Cardiac muscle cell (in vitro differentiated cells and primary cell): ENCODE results near the gene COPZ2. TPM values are rescaled to one million over a fixed set of nuclear protein-coding genes. Genes with fewer than 3 reads are reported as not detected.
"Not testable (repeated sequence)": the region's sequence is repeated elsewhere in the genome, so short reads cannot be mapped to it uniquely, and the experiment has no call there.

Experiments used
- DNase-seq, 2 donors: peaks; one replicate each; pipeline versions ENCODE4 v3.0.0 to v3.0.0-alpha.2; 2010 to 2017; ENCODE audit warnings: low read depth in 1 of 2, low spot score in 1 of 2
- H3K27ac ChIP-seq: fragments of 200-600 bp; sonication (generic); 2 replicates; pipeline ENCODE4 v1.5.1; 2016
- H3K27me3 ChIP-seq: fragments of 200-600 bp; sonication (generic); 2 replicates; pipeline ENCODE4 v1.6.0; 2016; ENCODE audit warnings: control low read depth
- H3K36me3 ChIP-seq: fragments of 200-600 bp; sonication (generic); 2 replicates; pipeline ENCODE4 v1.5.1; 2016; ENCODE audit warnings: control low read depth
- H3K4me1 ChIP-seq: fragments of 200-600 bp; sonication (generic); 2 replicates; pipeline ENCODE4 v1.8.1; 2017; ENCODE audit warnings: low read depth, mild to moderate bottlenecking, mixed run types
- H3K4me3 ChIP-seq: fragments of 200-600 bp; sonication (generic); 2 replicates; pipeline ENCODE4 v1.5.1; 2016; ENCODE audit warnings: mild to moderate bottlenecking
- H3K9me3 ChIP-seq: fragments of 200-600 bp; sonication (generic); 2 replicates; pipeline ENCODE4 v1.5.1; 2017; ENCODE audit warnings: low read depth, mild to moderate bottlenecking, control low read depth
- polyA plus RNA-seq: library from polyadenylated mRNA; unstranded; fragments of >200 nt; fragmentation: Nextera tagmentation; extraction: Ambion mirVana; gene quantifications from 2 replicates; pipeline ENCODE4 v1.2.1, GENCODE V29; 2016
- total RNA-seq: library from RNA; depleted of rRNA; stranded (reverse); fragments of >200 nt; gene quantifications from 2 replicates; pipeline ENCODE4 v1.2.3, GENCODE V29; 2016
- TF ChIP-seq, protein P1 (sequence below): IDR thresholded peaks from 2 replicates; pipeline ENCODE4 v1.5.1; 2012; ENCODE audit warnings: low read depth, mild to moderate bottlenecking, low read length

Gene COPZ2
- total and polyA plus RNA-seq, 2 experiments from 2014 or later = 14.4 to 36.1 TPM

DNA sequence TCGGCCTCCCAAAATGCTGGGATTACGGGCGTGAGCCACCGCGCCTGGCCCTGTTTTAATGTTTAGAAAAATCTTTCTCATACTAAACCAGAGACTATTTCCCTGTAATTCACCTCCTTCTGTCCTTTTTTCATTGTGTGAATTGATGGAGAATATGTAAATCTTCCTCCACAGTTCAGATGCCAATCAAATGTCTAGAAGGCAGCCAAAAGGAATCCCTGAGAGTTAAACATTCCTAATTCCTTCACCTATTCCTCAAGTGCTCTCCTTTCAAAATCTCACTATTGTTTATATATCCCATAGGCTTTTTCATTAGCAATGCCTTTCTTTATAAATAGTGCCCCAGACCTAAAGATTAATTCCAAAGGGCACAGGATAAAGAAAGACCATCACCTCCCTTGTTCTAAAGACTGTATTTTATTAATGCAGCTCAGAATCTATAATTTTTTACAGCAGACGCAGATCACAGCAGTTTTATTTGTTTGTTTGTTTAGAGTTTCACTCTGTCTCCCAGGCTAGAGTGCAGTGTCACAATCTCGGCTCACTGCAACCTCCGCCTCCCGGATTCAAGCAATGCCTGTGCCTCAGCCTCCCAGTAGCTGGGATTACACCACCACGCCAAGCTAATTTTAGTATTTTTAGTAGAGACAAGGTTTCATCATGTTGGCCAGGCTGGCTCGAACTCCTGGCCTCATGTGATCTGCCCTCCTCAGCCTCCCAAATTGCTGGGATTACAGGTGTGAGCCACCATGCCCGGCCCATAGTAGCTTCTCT is 30.5 kb downstream of the COPZ2 start:
- Histone ChIP-seq H3K4me3 (no peak overlapping the region), H3K27ac (no peak overlapping the region), H3K9me3 (no peaks in the 10 kb centered on the region), H3K4me1 (peaks cover 36% of the 10 kb centered on the region), H3K36me3 (no peaks in the 10 kb centered on the region), H3K27me3 (no peaks in the 10 kb centered on the region)
- TF ChIP-seq, protein P1, sequence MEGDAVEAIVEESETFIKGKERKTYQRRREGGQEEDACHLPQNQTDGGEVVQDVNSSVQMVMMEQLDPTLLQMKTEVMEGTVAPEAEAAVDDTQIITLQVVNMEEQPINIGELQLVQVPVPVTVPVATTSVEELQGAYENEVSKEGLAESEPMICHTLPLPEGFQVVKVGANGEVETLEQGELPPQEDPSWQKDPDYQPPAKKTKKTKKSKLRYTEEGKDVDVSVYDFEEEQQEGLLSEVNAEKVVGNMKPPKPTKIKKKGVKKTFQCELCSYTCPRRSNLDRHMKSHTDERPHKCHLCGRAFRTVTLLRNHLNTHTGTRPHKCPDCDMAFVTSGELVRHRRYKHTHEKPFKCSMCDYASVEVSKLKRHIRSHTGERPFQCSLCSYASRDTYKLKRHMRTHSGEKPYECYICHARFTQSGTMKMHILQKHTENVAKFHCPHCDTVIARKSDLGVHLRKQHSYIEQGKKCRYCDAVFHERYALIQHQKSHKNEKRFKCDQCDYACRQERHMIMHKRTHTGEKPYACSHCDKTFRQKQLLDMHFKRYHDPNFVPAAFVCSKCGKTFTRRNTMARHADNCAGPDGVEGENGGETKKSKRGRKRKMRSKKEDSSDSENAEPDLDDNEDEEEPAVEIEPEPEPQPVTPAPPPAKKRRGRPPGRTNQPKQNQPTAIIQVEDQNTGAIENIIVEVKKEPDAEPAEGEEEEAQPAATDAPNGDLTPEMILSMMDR = no peak
- DNase-seq = no peak

DNA sequence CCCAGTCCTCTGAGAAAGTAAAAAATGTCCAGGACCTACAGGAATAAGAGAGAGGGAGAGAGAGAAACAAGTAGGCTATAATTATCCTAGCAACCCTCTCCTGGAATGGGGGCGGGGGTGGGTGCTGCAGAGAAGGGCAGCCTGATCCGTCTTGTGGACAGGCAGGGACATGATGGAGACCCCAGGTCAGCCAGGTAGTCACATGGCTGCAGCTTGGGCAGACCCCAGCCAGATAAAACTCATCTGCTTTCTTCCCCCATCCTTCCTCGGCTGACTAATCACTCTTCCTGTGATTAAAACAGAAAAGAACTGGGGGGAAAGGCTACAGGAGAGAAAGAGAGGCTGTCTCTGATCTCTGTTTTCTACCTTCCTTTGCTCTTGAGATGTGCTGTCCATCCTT is 32.6 kb downstream of the COPZ2 start:
- Histone ChIP-seq H3K36me3 (no peaks in the 10 kb centered on the region), H3K27ac (peak overlapping the region; percentile 88), H3K4me3 (no peak overlapping the region), H3K27me3 (no peaks in the 10 kb centered on the region), H3K4me1 (peaks cover 32% of the 10 kb centered on the region), H3K9me3 (no peaks in the 10 kb centered on the region)
- TF ChIP-seq, protein P1 = no peak
- no peak for DNase-seq

DNA sequence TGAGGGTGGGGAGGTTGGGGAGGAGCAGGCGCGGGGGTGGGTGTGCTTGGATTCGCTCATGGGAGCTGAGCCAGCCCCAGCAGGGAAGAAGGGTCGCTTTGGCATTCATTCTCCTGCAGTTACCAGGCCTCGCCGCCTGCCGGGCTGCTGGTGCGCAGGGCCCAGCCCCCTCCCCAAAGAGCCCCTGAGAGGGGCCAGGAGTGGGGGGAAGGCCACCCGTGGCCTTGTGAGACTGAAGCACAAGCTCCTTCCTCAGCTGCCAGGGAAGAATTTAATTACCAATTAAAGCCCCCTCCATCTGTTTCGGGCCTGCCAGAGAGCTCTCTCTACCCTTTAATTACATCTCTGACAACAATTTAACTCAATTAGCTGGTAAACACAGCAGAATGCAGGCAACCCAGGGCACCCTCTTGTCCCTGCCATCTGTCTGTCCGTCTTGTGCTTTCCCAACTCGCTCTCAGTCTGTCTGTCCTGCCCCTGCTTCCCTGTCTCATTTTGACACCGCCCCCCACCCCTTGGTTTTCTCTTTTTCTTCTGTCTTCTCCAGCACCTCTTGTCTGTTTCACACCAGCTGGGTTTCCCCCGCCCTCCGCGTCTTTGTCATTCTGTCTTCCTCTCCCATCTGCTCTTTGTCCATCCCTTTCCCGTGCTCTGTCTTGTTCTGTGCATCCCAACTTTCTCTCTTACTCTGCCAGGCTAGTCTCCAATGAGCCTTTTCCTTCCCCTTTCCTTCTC is 34.0 kb downstream of the COPZ2 start:
- Histone ChIP-seq H3K4me1 (peaks cover 32% of the 10 kb centered on the region), H3K27ac (peak overlapping the region; percentile 88), H3K9me3 (no peaks in the 10 kb centered on the region), H3K27me3 (no peaks in the 10 kb centered on the region), H3K4me3 (no peak overlapping the region), H3K36me3 (no peaks in the 10 kb centered on the region)
- DNase-seq = no peak
- TF ChIP-seq, protein P1 = no peak

DNA sequence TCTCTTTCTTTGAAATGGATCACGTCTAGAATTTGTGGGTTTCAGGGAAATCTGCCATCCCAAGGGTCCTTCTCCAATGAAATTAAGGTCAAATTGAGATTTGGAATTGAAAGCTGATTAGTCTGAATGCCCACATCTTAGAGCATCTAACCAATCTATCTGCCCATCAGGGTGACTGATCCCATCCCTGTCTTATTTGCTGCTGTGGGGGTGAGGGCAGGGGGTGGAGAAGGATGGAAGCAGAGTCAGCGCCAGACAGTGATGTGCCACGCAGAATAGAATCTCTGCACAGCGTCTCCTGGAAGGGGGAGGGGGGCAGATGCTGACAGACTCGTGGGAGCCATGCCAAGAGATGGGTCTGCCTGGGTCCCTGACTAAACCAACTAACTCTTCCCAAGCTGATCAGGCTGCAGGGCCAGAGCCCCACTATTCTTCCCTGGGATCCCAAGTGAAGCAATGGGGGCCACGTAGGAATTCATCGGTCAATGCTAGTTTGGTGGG is 34.6 kb downstream of the COPZ2 start:
- no peaks in the 10 kb centered on the region for H3K27me3 ChIP-seq
- H3K36me3 ChIP-seq = no peaks in the 10 kb centered on the region
- DNase-seq = no peak
- peaks cover 32% of the 10 kb centered on the region for H3K4me1 ChIP-seq
- H3K4me3 ChIP-seq = no peak overlapping the region
- TF ChIP-seq, protein P1 = no peak
- no peaks in the 10 kb centered on the region for H3K9me3 ChIP-seq
- H3K27ac ChIP-seq = peak overlapping the region; percentile 88

DNA sequence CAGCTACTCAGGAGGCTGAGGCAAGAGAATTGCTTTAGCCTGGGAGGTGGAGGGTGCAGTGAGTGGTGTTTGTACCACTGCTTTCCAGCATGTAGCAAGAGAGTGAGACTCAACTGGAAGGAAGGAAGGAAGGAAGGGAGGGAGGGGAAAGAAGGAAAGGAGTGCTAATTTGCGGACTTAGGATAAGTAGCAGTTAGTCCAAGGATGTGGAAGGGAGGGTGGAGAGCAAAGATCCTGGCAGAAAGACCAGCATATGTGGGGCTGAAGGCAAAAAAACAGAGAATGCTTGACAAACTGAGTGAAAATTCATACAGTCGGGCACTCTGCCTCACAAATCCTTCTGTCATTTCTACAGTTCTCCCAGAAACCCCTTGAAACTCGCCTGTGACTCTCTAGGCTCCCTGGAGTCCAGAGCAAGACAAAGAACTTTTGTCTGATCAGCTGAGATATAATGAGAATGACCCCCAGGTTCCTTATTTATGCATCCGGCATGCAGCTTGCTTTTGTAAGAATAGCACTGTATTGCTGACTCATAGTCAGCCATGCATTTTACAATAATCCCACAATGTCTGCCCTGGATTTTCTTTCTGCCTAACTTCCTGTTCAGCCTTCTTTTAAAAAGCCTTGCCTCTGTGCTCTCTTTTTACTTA is 35.2 kb downstream of the COPZ2 start:
- Histone ChIP-seq H3K4me1 (peaks cover 32% of the 10 kb centered on the region), H3K9me3 (no peaks in the 10 kb centered on the region), H3K36me3 (no peaks in the 10 kb centered on the region), H3K27me3 (no peaks in the 10 kb centered on the region), H3K4me3 (no peak overlapping the region), H3K27ac (peak overlapping the region; percentile 1)
- TF ChIP-seq, protein P1 = no peak
- DNase-seq = peak in 1 of 2 donors; percentile 84

DNA sequence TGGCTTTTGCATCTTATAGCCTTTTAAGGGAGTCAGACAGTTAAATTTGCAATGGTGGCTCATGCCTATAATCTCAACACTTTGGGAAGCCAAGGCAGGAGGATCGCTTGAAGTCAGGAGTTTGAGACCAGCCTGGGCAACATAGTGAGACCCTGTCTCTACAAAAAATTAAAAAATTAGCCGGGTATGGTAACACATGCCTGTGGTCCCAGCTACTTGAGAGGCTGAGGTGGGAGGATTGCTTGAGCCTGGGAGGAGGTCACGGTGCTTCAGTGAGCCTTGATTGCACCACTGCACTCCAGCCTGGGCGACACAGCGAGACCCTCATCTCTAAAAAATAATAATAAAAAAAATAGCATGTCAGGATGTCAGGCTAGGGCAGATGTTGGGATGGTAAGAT is 35.9 kb downstream of the COPZ2 start:
- H3K4me3 ChIP-seq, H3K9me3 ChIP-seq, H3K36me3 ChIP-seq, DNase-seq, H3K27ac ChIP-seq, H3K27me3 ChIP-seq: not testable (repeated sequence)
- H3K4me1 ChIP-seq = peaks cover 32% of the 10 kb centered on the region
